MCF 10A (cell line): ENCODE data around the gene LAMTOR1. TPM values are rescaled to one million over a fixed set of nuclear protein-coding genes. Genes with fewer than 3 reads are reported as not detected.

ENCODE experiments used
- BruUV-seq: library from RNA; stranded (reverse); fragments of 400-500 nt; replicated peaks from 2 replicates; lab custom pipeline; 2021; lab: Mats Ljungman, UMichigan
- CTCF ChIA-PET: fragments of 300-600 bp; sonication (Branson Sonifier 250); formaldehyde crosslinking; extraction: SDS; loops from one replicate; lab custom pipeline; 2021; ENCODE audit warnings: antibody characterized with exemption, inconsistent platforms; lab: Yijun Ruan, JAX
- POLR2A ChIA-PET: fragments of 300-600, 350-650 bp; sonication (Branson Sonifier 250); formaldehyde crosslinking; extraction: SDS; loops from one replicate; lab custom pipeline; 2020; ENCODE audit warnings: antibody characterized with exemption, inconsistent platforms; lab: Yijun Ruan, JAX
- DNase-seq: peaks from one replicate; pipeline ENCODE4 v3.0.0-alpha.2; 2018; ENCODE audit not compliant: unreplicated experiment
- H3K27ac Mint-ChIP-seq: one replicate; pipeline ENCODE4 v1.8.0; 2022; ENCODE audit warnings: mild to moderate bottlenecking, low read depth, mixed read lengths; ENCODE audit not compliant: unreplicated experiment
- H3K27me3 Mint-ChIP-seq: one replicate; pipeline ENCODE4 v1.8.0; 2022; ENCODE audit warnings: mixed read lengths; ENCODE audit not compliant: insufficient read depth, unreplicated experiment
- H3K36me3 Mint-ChIP-seq: one replicate; pipeline ENCODE4 v1.8.0; 2022; ENCODE audit warnings: mild to moderate bottlenecking, moderate library complexity, mixed read lengths; ENCODE audit not compliant: insufficient read depth, unreplicated experiment
- H3K4me1 Mint-ChIP-seq: one replicate; pipeline ENCODE4 v1.8.0; 2022; ENCODE audit warnings: mixed read lengths; ENCODE audit not compliant: insufficient read depth, unreplicated experiment
- H3K4me3 Mint-ChIP-seq: one replicate; pipeline ENCODE4 v1.8.0; 2022; ENCODE audit warnings: mild to moderate bottlenecking, moderate library complexity, mixed read lengths; ENCODE audit not compliant: unreplicated experiment
- H3K9me3 Mint-ChIP-seq: one replicate; pipeline ENCODE4 v1.8.0; 2022; ENCODE audit warnings: mixed read lengths; ENCODE audit not compliant: unreplicated experiment
- CTCF ChIP-seq: fragments of 200-600 bp; IDR thresholded peaks from one replicate; pipeline ENCODE4 v1.8.0; 2022; ENCODE audit warnings: antibody characterized with exemption, mild to moderate bottlenecking; ENCODE audit not compliant: unreplicated experiment
- intact Hi-C: fragments of 100-400 bp; cut with micrococcal nuclease; formaldehyde crosslinking; loops from 2 replicates; pipeline ENCODE4 v1.14.1; 2022
- total RNA-seq: library from RNA; stranded (reverse); gene quantifications from 2 replicates; pipeline ENCODE4 v1.2.3, GENCODE V29; 2022

Gene LAMTOR1
- total RNA-seq, 1 experiment from 2014 or later, result 76.9 TPM

- no peak for DNase-seq
- BruUV-seq, result no TSS peak
- no peak overlapping the region for H3K4me3 Mint-ChIP-seq
- H3K4me1 Mint-ChIP-seq, result peaks cover 20% of the 10 kb centered on the region
- H3K27ac Mint-ChIP-seq, result peak overlapping the region; percentile 100
- peaks cover 14% of the 10 kb centered on the region for H3K36me3 Mint-ChIP-seq
- ChIA-PET POLR2A (interaction anchor here (1.0 to 4.8 kb wide), 7 partner anchors 12 to 66 kb away, joined by 3 to 51 read pairs (median 4); no protein-coding TSS in a partner anchor), CTCF (interaction anchor here (0.7 to 4.1 kb wide), 3 partner anchors 8 to 69 kb away, joined by 3 to 25 read pairs (median 6); no protein-coding TSS in a partner anchor)
- intact Hi-C loops, result no loop called here
- no peaks in the 10 kb centered on the region for H3K9me3 Mint-ChIP-seq
- no peak for TF ChIP-seq CTCF
- no peaks in the 10 kb centered on the region for H3K27me3 Mint-ChIP-seq
Observed at GRCh38 chr11:72114570-72114969, 11.5 kb upstream of the LAMTOR1 start.

- H3K4me1 Mint-ChIP-seq, result peaks cover 20% of the 10 kb centered on the region
- H3K4me3 Mint-ChIP-seq, result peak overlapping the region; percentile 98
- H3K27me3 Mint-ChIP-seq, result no peaks in the 10 kb centered on the region
- intact Hi-C loops, result loop anchor here (1.0 to 2.0 kb wide), 2 partner anchors 28 to 32 kb away; partner anchors contain the start of genes LRRC51 and NUMA1
- peaks cover 7% of the 10 kb centered on the region for H3K36me3 Mint-ChIP-seq
- no peak for DNase-seq
- H3K27ac Mint-ChIP-seq, result peak overlapping the region; percentile 100
- TF ChIP-seq CTCF, result no peak
- CTCF ChIA-PET, result interaction anchor here (1.1 to 4.1 kb wide), 6 partner anchors 13 to 70 kb away, joined by 3 to 31 read pairs (median 6); no protein-coding TSS in a partner anchor
- POLR2A ChIA-PET, result interaction anchor here (0.6 to 4.8 kb wide), 27 partner anchors 8 to 1416 kb away, joined by 3 to 83 read pairs (median 8); partner anchors contain the start of genes INPPL1 and LAMTOR1
- no peaks in the 10 kb centered on the region for H3K9me3 Mint-ChIP-seq
- BruUV-seq, result TSS peak; percentile 95
Observed at GRCh38 chr11:72112978-72113808, 10.1 kb upstream of the LAMTOR1 start.

DNA sequence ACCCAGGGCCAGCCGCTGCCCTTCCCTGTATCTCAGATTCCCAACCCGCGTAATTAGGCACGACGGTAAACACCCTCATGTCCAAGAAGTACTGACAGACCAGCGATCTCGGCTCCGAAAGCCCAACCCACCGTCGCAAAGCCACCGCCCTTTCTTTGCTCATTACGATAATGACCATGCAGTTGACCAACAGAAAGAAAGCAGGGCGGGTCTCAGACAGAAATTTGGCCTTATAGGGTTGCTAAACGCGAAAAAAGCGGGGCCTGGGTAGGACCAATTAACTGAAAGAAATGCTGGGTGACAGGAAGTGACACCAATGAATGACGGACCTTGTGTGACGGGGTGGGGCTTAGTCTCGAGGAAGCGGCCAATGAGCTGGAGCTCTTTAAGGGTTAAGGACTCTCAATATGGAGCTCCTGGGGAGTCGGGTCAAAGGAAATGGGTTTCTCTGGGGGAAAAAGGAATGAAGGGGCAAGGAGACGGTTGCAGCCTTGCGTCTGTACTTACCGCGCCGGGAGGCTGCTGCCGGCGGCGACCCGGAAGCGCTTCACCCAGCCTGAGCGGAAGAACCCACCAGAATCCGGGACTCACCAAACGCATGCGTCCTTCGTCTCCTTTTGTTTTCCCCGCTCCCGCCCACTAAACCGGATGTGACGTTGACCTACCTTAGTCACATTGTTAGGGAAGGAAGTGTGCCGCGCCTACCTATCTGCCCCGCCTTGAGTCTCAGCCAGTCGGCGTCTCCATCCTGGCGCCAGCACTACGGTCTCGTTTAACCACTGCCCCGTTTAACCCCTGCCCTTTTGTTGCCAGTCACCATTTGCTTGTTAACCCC, 9.3 kb upstream of the LAMTOR1 start, which contains the start of gene ANAPC15:
ANAPC15 (minus strand) TSS at position 553 of the 835 bp plus-strand sequence. CDS start 1,419 bp downstream, outside the sequence.
- no peak for TF ChIP-seq CTCF
- Mint-ChIP-seq H3K9me3 (no peaks in the 10 kb centered on the region), H3K36me3 (peaks cover 7% of the 10 kb centered on the region), H3K4me3 (peak within 1 kb of the TSS; percentile 98), H3K4me1 (peaks cover 20% of the 10 kb centered on the region), H3K27ac (peak within 1 kb of the TSS; percentile 100), H3K27me3 (no peaks in the 10 kb centered on the region)
- DNase-seq, result peak; percentile 100
- BruUV-seq, result no TSS peak
- CTCF ChIA-PET, result interaction anchor here (0.9 to 4.1 kb wide), 7 partner anchors 14 to 71 kb away, joined by 3 to 31 read pairs (median 6); no protein-coding TSS in a partner anchor
- intact Hi-C loops, result loop anchor here (1.0 to 2.0 kb wide), 2 partner anchors 29 to 32 kb away; partner anchors contain the start of genes LRRC51 and NUMA1
- POLR2A ChIA-PET, result interaction anchor here (0.6 to 4.8 kb wide), 30 partner anchors 9 to 1417 kb away, joined by 3 to 83 read pairs (median 6); partner anchors contain the start of genes INPPL1 and LAMTOR1
